HepG2 (cell line): ENCODE results near the gene SYNE1. TPM values are rescaled to one million over a fixed set of nuclear protein-coding genes. Genes with fewer than 3 reads are reported as not detected.
A peak's percentile ranks its signal among the peaks of the same experiment; 100 is the strongest.

Source experiments
- ATAC-seq: fragments of 200-7000 bp; cut with Tn5 transposase; 3 replicates; pipeline ENCODE4 v1.9.1; 2020; ENCODE audit warnings: mild to moderate bottlenecking, moderate library complexity
- BruUV-seq: library from RNA; stranded (reverse); fragments of 400-500 nt; replicated peaks from 2 replicates; lab custom pipeline; 2021; lab: Mats Ljungman, UMichigan
- CTCF ChIA-PET: fragments of 300-600 bp; formaldehyde crosslinking; extraction: SDS; loops from one replicate; lab custom pipeline; 2021; ENCODE audit warnings: low total read pairs, inconsistent platforms, low intra/inter-chr PET ratio; lab: Yijun Ruan, JAX
- POLR2A ChIA-PET: fragments of 350-600 bp; sonication (Branson Sonifier 250); formaldehyde crosslinking; loops from one replicate; lab custom pipeline; 2020; ENCODE audit warnings: antibody characterized with exemption, inconsistent platforms; lab: Yijun Ruan, JAX
- DNase-seq: peaks from one replicate; pipeline ENCODE4 v3.0.0-alpha.2; 2015; ENCODE audit warnings: low spot score
- FAIRE-seq: peaks from 3 replicates; lab custom pipeline; 2011; peaks lifted over from hg19 to GRCh38; lab: Jason Lieb, UNC
- H2AFZ ChIP-seq: one replicate; pipeline ENCODE4 v1.6.1; 2011; ENCODE audit warnings: low read length, inconsistent platforms
- H3K27ac ChIP-seq: fragments of 300-600 bp; 3 replicates; pipeline ENCODE4 v1.8.0; 2011; ENCODE audit warnings: mixed run types, mild to moderate bottlenecking, mixed read lengths, low read length, inconsistent platforms; ENCODE audit not compliant: insufficient read depth; ENCODE audit errors: extremely low read length
- H3K27me3 ChIP-seq, 2 experiments: fragments of 200-600 bp in 1 of 2; 2 replicates in 1 of 2; 3 replicates in 1 of 2; pipeline versions ENCODE4 v1.6.0 to v1.8.0; 2011; ENCODE audit warnings: low read length in 2 of 2, mild to moderate bottlenecking in 2 of 2, moderate library complexity in 2 of 2, inconsistent platforms in 1 of 2; ENCODE audit not compliant: insufficient read depth in 2 of 2, control insufficient read depth in 1 of 2
- H3K36me3 ChIP-seq, 2 experiments: fragments of 200-600 bp in 1 of 2; replicated peaks in 1 of 2; 2 replicates in 1 of 2; 3 replicates in 1 of 2; pipeline versions ENCODE4 v1.5.1 to v1.8.0; 2011; ENCODE audit warnings: low read length in 2 of 2, inconsistent platforms in 1 of 2; ENCODE audit not compliant: insufficient read depth in 2 of 2, control insufficient read depth in 1 of 2
- H3K4me1 ChIP-seq: 2 replicates; pipeline ENCODE4 v1.5.1; 2012; ENCODE audit warnings: low read length, inconsistent platforms; ENCODE audit not compliant: insufficient read depth
- H3K4me2 ChIP-seq: 2 replicates; pipeline ENCODE4 v1.6.0; 2011; ENCODE audit warnings: low read depth, low read length, inconsistent platforms
- H3K4me3 ChIP-seq, 3 experiments: fragments of 200-600 bp in 1 of 3; sonication (generic), shearing (Covaris generic) in 1 of 3; replicated peaks in 1 of 3; 2 replicates each; pipeline ENCODE4 v1.5.1; 2011 to 2016; ENCODE audit warnings: low read length in 3 of 3, inconsistent platforms in 2 of 3, low read depth in 2 of 3, mild to moderate bottlenecking in 2 of 3, control low read depth in 1 of 3, mixed read lengths in 1 of 3; ENCODE audit not compliant: insufficient read depth in 1 of 3
- H3K79me2 ChIP-seq: one replicate; pipeline ENCODE4 v1.6.1; 2011; ENCODE audit warnings: low read length, inconsistent platforms; ENCODE audit not compliant: insufficient read depth
- H3K9ac ChIP-seq: 2 replicates; pipeline ENCODE4 v1.6.0; 2011; ENCODE audit warnings: mild to moderate bottlenecking, low read depth, low read length, inconsistent platforms; ENCODE audit not compliant: insufficient read depth
- H3K9me3 ChIP-seq: 2 replicates; pipeline ENCODE4 v1.5.1; 2012; ENCODE audit warnings: mild to moderate bottlenecking, low read length
- H4K20me1 ChIP-seq: 2 replicates; pipeline ENCODE4 v1.6.0; 2011; ENCODE audit warnings: inconsistent platforms, mild to moderate bottlenecking, low read length, moderate library complexity; ENCODE audit not compliant: insufficient read depth
- ARHGAP35 ChIP-seq: sonication (generic); formaldehyde crosslinking; IDR thresholded peaks from 2 replicates; pipeline ENCODE4 v1.9.0; 2022; ENCODE audit warnings: mild to moderate bottlenecking, inconsistent platforms, moderate library complexity, missing genetic modification reagents, borderline replicate concordance
- KMT2A ChIP-seq: sonication (generic); formaldehyde crosslinking; IDR thresholded peaks from 2 replicates; pipeline ENCODE4 v1.4.0; 2020; ENCODE audit warnings: missing genetic modification reagents
- RBFOX2 ChIP-seq: fragments of 200-400 bp; formaldehyde crosslinking; IDR thresholded peaks from 2 replicates; pipeline ENCODE4 v1.6.1; 2017; ENCODE audit warnings: low read depth, mild to moderate bottlenecking, low read length
- ZNF101 ChIP-seq: sonication (generic); formaldehyde crosslinking; IDR thresholded peaks from 2 replicates; pipeline ENCODE4 v1.4.0; 2020; ENCODE audit warnings: mild to moderate bottlenecking, low read depth, missing genetic modification reagents, borderline replicate concordance
- WGBS: methylation state at CpG from one replicate; pipeline ENCODE4 v1.1.6; 2017; ENCODE audit warnings: low lambda C conversion rate; 5-methylcytosine and 5-hydroxymethylcytosine counted together
- in situ Hi-C: cut with HindIII; loops from 2 replicates; pipeline ENCODE4 v1.10.0; 2017; ENCODE audit warnings: low pct_unique_long_range_greater_than_20kb; ENCODE audit not compliant: extremely low pct_ligation_motif_present
- intact Hi-C: fragments of 100-400 bp; cut with micrococcal nuclease; formaldehyde crosslinking; loops from one replicate; pipeline ENCODE4 v1.10.0; 2022; ENCODE audit not compliant: unreplicated experiment
- polyA plus RNA-seq, 8 experiments: library from polyadenylated mRNA; depleted of rRNA in 3 of 8; stranded (reverse) in 7 of 8; unstranded in 1 of 8; fragments of >200 nt; fragmentation: Illumina TruSeq in 4 of 8; extraction: Trizol in 4 of 8; gene quantifications; 2 replicates each; pipeline versions ENCODE4 v1.2.1 to v1.2.3, GENCODE V29; 2011 to 2016; ENCODE audit warnings: low read depth in 4 of 8, missing spikeins in 1 of 8, mixed read lengths in 1 of 8; ENCODE audit not compliant: insufficient read depth in 1 of 8
- total RNA-seq, 5 experiments: library from RNA; depleted of rRNA; stranded (reverse); fragments of >200 nt; fragmentation: Illumina TruSeq; extraction: Trizol; gene quantifications; 2 replicates each; pipeline ENCODE4 v1.2.3, GENCODE V29; 2016; ENCODE audit warnings: low read depth in 1 of 5
- TF ChIP-seq, protein P1 (sequence below): sonication (generic); formaldehyde crosslinking; IDR thresholded peaks from 2 replicates; pipeline ENCODE4 v1.5.1; 2020; ENCODE audit warnings: missing genetic modification reagents, mild to moderate bottlenecking, borderline replicate concordance
- TF ChIP-seq, protein P2 (sequence below): sonication (generic); formaldehyde crosslinking; IDR thresholded peaks from 2 replicates; pipeline ENCODE4 v1.4.0; 2020; ENCODE audit warnings: missing genetic modification reagents, borderline replicate concordance

The SYNE1 gene
- total and polyA plus RNA-seq, 2 of the 13 experiments (the other 11 are each of a cell fraction or from before 2014, with no cell fraction given) = 5.5 to 15.9 TPM

DNA sequence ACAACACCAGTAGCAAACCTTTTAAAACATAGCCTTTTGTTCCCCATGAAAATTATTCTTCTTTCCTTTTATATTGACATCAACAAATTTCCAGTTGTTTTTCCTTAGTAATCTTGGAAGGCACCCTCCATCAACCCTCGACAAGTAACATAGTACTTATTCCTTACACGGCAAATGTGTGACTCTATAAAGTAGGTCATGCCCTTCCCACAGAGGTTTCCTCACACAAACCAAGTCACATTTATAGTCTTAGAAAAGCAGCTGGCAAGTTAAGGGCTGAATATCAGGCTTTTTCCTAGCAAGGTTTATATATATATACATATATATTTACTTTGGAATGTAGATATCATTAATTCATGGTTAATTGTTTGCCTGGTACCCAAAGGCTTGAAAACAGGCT is 371.5 kb downstream of the SYNE1 start:
- ChIA-PET POLR2A (no interaction called here), CTCF (no interaction called here)
- in situ Hi-C loops = loop anchor here (5.0 to 10.0 kb wide), 2 partner anchors 498 to 601 kb away; no protein-coding TSS in a partner anchor
- FAIRE-seq (peak; percentile 4), ATAC-seq (no peak), DNase-seq (no peak)
- peaks cover 16% of the 10 kb centered on the region for H3K9me3 ChIP-seq
- 79% methylated on average over 2 of the region's 2 CpGs for WGBS
- H3K27me3 ChIP-seq = no peaks in the 10 kb centered on the region
- H2AFZ ChIP-seq = no peak overlapping the region
- H3K4me1 ChIP-seq = no peaks in the 10 kb centered on the region
- intact Hi-C loops = loop anchor here (5.0 to 10.0 kb wide), 2 partner anchors 128 to 821 kb away; no protein-coding TSS in a partner anchor
- no peaks in the 10 kb centered on the region for H3K36me3 ChIP-seq
- no peaks in the 10 kb centered on the region for H3K79me2 ChIP-seq
- H3K9ac ChIP-seq = no peak overlapping the region
- H4K20me1 ChIP-seq = no peaks in the 10 kb centered on the region
- TF ChIP-seq, protein P1, sequence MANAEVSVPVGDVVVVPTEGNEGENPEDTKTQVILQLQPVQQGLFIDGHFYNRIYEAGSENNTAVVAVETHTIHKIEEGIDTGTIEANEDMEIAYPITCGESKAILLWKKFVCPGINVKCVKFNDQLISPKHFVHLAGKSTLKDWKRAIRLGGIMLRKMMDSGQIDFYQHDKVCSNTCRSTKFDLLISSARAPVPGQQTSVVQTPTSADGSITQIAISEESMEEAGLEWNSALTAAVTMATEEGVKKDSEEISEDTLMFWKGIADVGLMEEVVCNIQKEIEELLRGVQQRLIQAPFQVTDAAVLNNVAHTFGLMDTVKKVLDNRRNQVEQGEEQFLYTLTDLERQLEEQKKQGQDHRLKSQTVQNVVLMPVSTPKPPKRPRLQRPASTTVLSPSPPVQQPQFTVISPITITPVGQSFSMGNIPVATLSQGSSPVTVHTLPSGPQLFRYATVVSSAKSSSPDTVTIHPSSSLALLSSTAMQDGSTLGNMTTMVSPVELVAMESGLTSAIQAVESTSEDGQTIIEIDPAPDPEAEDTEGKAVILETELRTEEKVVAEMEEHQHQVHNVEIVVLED (CRISPR knock-in tag) = no peak
- TF ChIP-seq RBFOX2 (no peak), KMT2A (CRISPR knock-in tag) (no peak)
- TF ChIP-seq, all 625 proteins: peak for 0
- Histone ChIP-seq H3K4me2 (no peak overlapping the region), H3K27ac (no peak overlapping the region), H3K4me3 (no peak overlapping the region)
- BruUV-seq = no TSS peak

DNA sequence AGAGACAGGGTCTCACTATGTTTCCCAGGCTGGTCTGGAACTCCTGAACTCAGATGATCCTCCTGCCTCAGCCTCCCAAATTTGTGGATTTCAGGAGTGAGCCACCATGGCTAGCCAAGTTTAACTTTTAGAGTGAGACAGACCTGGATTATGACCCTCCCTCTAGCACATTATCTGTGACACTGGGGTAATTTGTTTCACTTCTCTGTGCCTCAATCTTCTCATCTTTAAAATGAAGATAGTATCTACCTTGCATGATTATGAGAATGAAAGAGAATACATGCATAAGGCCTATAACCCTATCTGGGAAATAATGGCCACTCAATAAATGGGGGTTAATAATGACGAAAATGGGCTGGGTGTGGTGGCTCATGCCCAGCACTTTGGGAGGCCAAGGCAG is 373.6 kb downstream of the SYNE1 start:
- H3K27me3 ChIP-seq = no peaks in the 10 kb centered on the region
- CTCF ChIA-PET = no interaction called here
- TF ChIP-seq, protein P2, sequence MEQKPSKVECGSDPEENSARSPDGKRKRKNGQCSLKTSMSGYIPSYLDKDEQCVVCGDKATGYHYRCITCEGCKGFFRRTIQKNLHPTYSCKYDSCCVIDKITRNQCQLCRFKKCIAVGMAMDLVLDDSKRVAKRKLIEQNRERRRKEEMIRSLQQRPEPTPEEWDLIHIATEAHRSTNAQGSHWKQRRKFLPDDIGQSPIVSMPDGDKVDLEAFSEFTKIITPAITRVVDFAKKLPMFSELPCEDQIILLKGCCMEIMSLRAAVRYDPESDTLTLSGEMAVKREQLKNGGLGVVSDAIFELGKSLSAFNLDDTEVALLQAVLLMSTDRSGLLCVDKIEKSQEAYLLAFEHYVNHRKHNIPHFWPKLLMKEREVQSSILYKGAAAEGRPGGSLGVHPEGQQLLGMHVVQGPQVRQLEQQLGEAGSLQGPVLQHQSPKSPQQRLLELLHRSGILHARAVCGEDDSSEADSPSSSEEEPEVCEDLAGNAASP (CRISPR knock-in tag) = no peak
- TF ChIP-seq ZNF101 = peak; percentile 99; the same call in 1 of the 2 replicates
- no peak for TF ChIP-seq ARHGAP35 (CRISPR knock-in tag)
- H3K4me1 ChIP-seq = no peaks in the 10 kb centered on the region
- no peaks in the 10 kb centered on the region for H3K79me2 ChIP-seq
- POLR2A ChIA-PET = no interaction called here
- in situ Hi-C loops (loop anchor here (10.0 kb wide), 1 partner anchor 599 kb away; no protein-coding TSS in a partner anchor), intact Hi-C loops (loop anchor here (10.0 kb wide), 1 partner anchor 819 kb away; no protein-coding TSS in a partner anchor)
- H4K20me1 ChIP-seq = no peaks in the 10 kb centered on the region
- H3K4me2 ChIP-seq = no peak overlapping the region
- no peak overlapping the region for H2AFZ ChIP-seq
- H3K9ac ChIP-seq = no peak overlapping the region
- H3K36me3 ChIP-seq = no peaks in the 10 kb centered on the region
- 96% methylated on average over 1 of the region's 1 CpG for WGBS
- ATAC-seq (no peak), FAIRE-seq (no peak), DNase-seq (no peak)
- H3K27ac ChIP-seq = no peak overlapping the region
- peaks cover 16% of the 10 kb centered on the region for H3K9me3 ChIP-seq
- H3K4me3 ChIP-seq = no peak overlapping the region
- no TSS peak for BruUV-seq
